HEK293 (cell line): ENCODE measurements around the gene ZDHHC24.

ENCODE experiments used
- GLIS2 ChIP-seq: fragments of 450-650 bp; formaldehyde crosslinking; IDR thresholded peaks from 2 replicates; pipeline ENCODE4 v1.5.1; 2016; ENCODE audit warnings: missing biosample characterization, missing genetic modification characterization
- PRDM1 ChIP-seq: fragments of 450-650 bp; formaldehyde crosslinking; IDR thresholded peaks from 2 replicates; pipeline ENCODE4; 2016; ENCODE audit warnings: missing biosample characterization, missing genetic modification characterization
- ZNF175 ChIP-seq: fragments of 450-650 bp; formaldehyde crosslinking; IDR thresholded peaks from 2 replicates; pipeline ENCODE4 v1.5.1; 2016; ENCODE audit warnings: missing biosample characterization, missing genetic modification characterization
- ZNF184 ChIP-seq: fragments of 450-650 bp; IDR thresholded peaks from 2 replicates; pipeline ENCODE4 v1.5.1; 2018; ENCODE audit warnings: missing biosample characterization, mild to moderate bottlenecking, missing genetic modification characterization
- ZNF785 ChIP-seq: fragments of 450-650 bp; formaldehyde crosslinking; IDR thresholded peaks from 2 replicates; pipeline ENCODE4 v1.5.1; 2016; ENCODE audit warnings: missing biosample characterization, missing genetic modification characterization
- TF ChIP-seq, protein P1 (sequence below): fragments of 450-650 bp; formaldehyde crosslinking; IDR thresholded peaks from 2 replicates; pipeline ENCODE4 v1.5.1; 2016; ENCODE audit warnings: missing biosample characterization, missing genetic modification characterization
- TF ChIP-seq, protein P2 (sequence below): fragments of 450-650 bp; formaldehyde crosslinking; IDR thresholded peaks from 2 replicates; pipeline ENCODE4 v1.5.1; 2016; ENCODE audit warnings: missing biosample characterization, missing genetic modification characterization, borderline replicate concordance

DNA sequence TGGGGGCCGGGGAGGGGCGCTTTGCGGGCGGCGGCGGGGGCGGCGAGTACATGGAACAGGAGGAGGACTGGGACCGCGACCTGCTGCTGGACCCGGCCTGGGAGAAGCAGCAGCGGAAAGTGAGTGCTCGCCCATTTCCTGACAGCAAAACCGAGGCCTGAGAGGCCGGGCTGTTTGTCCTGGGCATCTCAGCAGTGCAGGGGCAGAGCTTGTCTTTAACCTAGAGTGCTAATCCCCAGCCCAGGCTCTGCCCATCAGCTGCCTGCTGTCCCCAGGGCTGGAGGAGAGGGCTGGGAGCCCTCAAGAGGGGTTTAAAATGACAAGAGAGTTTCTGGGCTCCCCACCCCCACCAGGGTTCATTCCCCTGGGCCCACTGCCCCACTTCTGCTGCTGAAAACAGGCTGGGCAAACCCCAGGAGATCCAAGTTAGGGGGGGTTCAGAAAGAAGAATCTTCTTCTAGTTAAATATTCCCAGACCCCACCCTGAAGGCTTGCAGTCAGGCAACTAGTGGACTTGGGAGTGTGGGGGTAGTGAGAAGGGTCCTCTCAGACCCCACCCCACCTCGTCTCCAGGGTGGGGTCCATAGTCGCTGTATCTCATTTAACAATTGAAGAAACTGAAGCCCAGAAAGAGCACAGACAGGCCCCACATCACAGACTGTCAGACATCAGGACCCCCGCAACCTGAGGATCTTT, 1.3 kb upstream of the ZDHHC24 start:
- TF ChIP-seq, protein P1, sequence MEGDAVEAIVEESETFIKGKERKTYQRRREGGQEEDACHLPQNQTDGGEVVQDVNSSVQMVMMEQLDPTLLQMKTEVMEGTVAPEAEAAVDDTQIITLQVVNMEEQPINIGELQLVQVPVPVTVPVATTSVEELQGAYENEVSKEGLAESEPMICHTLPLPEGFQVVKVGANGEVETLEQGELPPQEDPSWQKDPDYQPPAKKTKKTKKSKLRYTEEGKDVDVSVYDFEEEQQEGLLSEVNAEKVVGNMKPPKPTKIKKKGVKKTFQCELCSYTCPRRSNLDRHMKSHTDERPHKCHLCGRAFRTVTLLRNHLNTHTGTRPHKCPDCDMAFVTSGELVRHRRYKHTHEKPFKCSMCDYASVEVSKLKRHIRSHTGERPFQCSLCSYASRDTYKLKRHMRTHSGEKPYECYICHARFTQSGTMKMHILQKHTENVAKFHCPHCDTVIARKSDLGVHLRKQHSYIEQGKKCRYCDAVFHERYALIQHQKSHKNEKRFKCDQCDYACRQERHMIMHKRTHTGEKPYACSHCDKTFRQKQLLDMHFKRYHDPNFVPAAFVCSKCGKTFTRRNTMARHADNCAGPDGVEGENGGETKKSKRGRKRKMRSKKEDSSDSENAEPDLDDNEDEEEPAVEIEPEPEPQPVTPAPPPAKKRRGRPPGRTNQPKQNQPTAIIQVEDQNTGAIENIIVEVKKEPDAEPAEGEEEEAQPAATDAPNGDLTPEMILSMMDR (tag by site-specific recombination): no peak
- TF ChIP-seq ZNF184 (no peak), ZNF785 (tag by site-specific recombination) (no peak), GLIS2 (tag by site-specific recombination) (no peak), PRDM1 (tag by site-specific recombination) (no peak), ZNF175 (tag by site-specific recombination) (no peak)
- TF ChIP-seq, protein P2, sequence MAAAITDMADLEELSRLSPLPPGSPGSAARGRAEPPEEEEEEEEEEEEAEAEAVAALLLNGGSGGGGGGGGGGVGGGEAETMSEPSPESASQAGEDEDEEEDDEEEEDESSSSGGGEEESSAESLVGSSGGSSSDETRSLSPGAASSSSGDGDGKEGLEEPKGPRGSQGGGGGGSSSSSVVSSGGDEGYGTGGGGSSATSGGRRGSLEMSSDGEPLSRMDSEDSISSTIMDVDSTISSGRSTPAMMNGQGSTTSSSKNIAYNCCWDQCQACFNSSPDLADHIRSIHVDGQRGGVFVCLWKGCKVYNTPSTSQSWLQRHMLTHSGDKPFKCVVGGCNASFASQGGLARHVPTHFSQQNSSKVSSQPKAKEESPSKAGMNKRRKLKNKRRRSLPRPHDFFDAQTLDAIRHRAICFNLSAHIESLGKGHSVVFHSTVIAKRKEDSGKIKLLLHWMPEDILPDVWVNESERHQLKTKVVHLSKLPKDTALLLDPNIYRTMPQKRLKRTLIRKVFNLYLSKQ (tag by site-specific recombination): no peak
